Peyer's patch (tissue), 4 donors: ENCODE results near the gene BEST1. TPM values are rescaled to one million over a fixed set of nuclear protein-coding genes. Genes with fewer than 3 reads are reported as not detected.
A peak's percentile ranks its signal among the peaks of the same experiment; 100 is the strongest.

Source experiments
- DNase-seq, 3 donors: peaks; one replicate each; pipeline ENCODE4 v3.0.0-alpha.2; 2017 to 2019
- H3K27ac ChIP-seq, 4 donors: fragments of 200-600 bp; sonication (generic); one replicate each; pipeline ENCODE4 v1.5.1; 2016 to 2019
- H3K27me3 ChIP-seq, 2 donors: fragments of 200-600 bp; sonication (generic); one replicate each; pipeline ENCODE4 v1.5.1; 2019
- H3K36me3 ChIP-seq, 3 donors: fragments of 200-600 bp; sonication (generic); one replicate each; pipeline ENCODE4 v1.5.1; 2016 to 2019
- H3K4me1 ChIP-seq, 4 donors: fragments of 200-600 bp; sonication (generic); one replicate each; pipeline ENCODE4 v1.5.1; 2016 to 2019
- H3K4me3 ChIP-seq, 4 donors: fragments of 200-600 bp; sonication (generic); 1 replicate in 3 of 4; 2 replicates in 1 of 4; pipeline ENCODE4 v1.5.1; 2016 to 2019; ENCODE audit warnings: mild to moderate bottlenecking in 1 of 4
- H3K9me3 ChIP-seq, 4 donors: fragments of 200-600 bp; sonication (generic); one replicate each; pipeline ENCODE4 v1.5.1; 2016 to 2019; ENCODE audit warnings: mild to moderate bottlenecking in 1 of 4
- CTCF ChIP-seq, 6 experiments: fragments of 450-650 bp in 4 of 6; fragments of 200-600 bp in 2 of 6; sonication (generic) in 1 of 6; IDR thresholded peaks; one replicate each; pipeline ENCODE4 v1.5.1; 2017 to 2019; ENCODE audit warnings: antibody characterized with exemption in 6 of 6, mild to moderate bottlenecking in 3 of 6, moderate library complexity in 1 of 6
- POLR2A ChIP-seq, 2 donors: fragments of 450-650 bp; IDR thresholded peaks; one replicate each; pipeline ENCODE4 v1.5.1; 2017; ENCODE audit warnings: antibody characterized with exemption in 2 of 2, mild to moderate bottlenecking in 2 of 2, moderate library complexity in 2 of 2
- total RNA-seq, 4 donors: library from RNA; depleted of rRNA; stranded (reverse); fragments of >200 nt; gene quantifications; one replicate each; pipeline ENCODE4 v1.1.0, GENCODE V29; 2016

The BEST1 gene
- total RNA-seq, 4 donors from 2014 or later = 0.47 to 4.1 (median 2.3) TPM

GRCh38 chr11:61978703-61979661, 28.8 kb downstream of the BEST1 start:
- peak in 2 of 3 donors; percentile 40 to 45 for DNase-seq
- no peak overlapping the region for H3K4me3 ChIP-seq
- H3K27me3 ChIP-seq = no peaks in the 10 kb centered on the region
- H3K9me3 ChIP-seq = no peaks in the 10 kb centered on the region
- peak overlapping the region in 1 of 4 donors; percentile 64 for H3K27ac ChIP-seq
- peaks cover 0 to 34% (median 0%) of the 10 kb centered on the region in 4 donors for H3K4me1 ChIP-seq
- H3K36me3 ChIP-seq = no peaks in the 10 kb centered on the region
- TF ChIP-seq CTCF (IDR thresholded peaks at IDR 0.05) = no peak
- no peak for TF ChIP-seq POLR2A (IDR thresholded peaks at IDR 0.05)

GRCh38 chr11:61980783-61981541, 30.8 kb downstream of the BEST1 start:
- H3K4me3 ChIP-seq = no peak overlapping the region
- H3K27me3 ChIP-seq = no peaks in the 10 kb centered on the region
- TF ChIP-seq CTCF (IDR thresholded peaks at IDR 0.05) (no peak), POLR2A (IDR thresholded peaks at IDR 0.05) (no peak)
- no peaks in the 10 kb centered on the region for H3K9me3 ChIP-seq
- H3K4me1 ChIP-seq = peaks cover 0 to 16% (median 0%) of the 10 kb centered on the region in 4 donors
- H3K27ac ChIP-seq = peak overlapping the region in 1 of 4 donors; percentile 59
- no peaks in the 10 kb centered on the region for H3K36me3 ChIP-seq
- peak in 2 of 3 donors; percentile 51 to 63 for DNase-seq

GRCh38 chr11:61983419-61983818, 33.3 kb downstream of the BEST1 start:
- Histone ChIP-seq H3K27ac (no peak overlapping the region), H3K4me3 (no peak overlapping the region), H3K9me3 (no peaks in the 10 kb centered on the region), H3K4me1 (peaks cover 0 to 7% (median 0%) of the 10 kb centered on the region in 4 donors), H3K36me3 (no peaks in the 10 kb centered on the region), H3K27me3 (no peaks in the 10 kb centered on the region)
- TF ChIP-seq POLR2A (IDR thresholded peaks at IDR 0.05) (no peak), CTCF (IDR thresholded peaks at IDR 0.05) (no peak)
- no peak for DNase-seq

GRCh38 chr11:61985869-61986268, 35.7 kb downstream of the BEST1 start:
- no peak for TF ChIP-seq CTCF (IDR thresholded peaks at IDR 0.05)
- no peak for TF ChIP-seq POLR2A (IDR thresholded peaks at IDR 0.05)
- no peak overlapping the region for H3K27ac ChIP-seq

GRCh38 chr11:61994981-61995380, 44.8 kb downstream of the BEST1 start:
- Histone ChIP-seq H3K4me1 (no peaks in the 10 kb centered on the region), H3K4me3 (no peak overlapping the region), H3K27ac (no peak overlapping the region), H3K36me3 (no peaks in the 10 kb centered on the region), H3K9me3 (peaks cover 0 to 8% (median 3%) of the 10 kb centered on the region in 4 donors), H3K27me3 (no peaks in the 10 kb centered on the region)
- no peak for TF ChIP-seq CTCF (IDR thresholded peaks at IDR 0.05)
- no peak for TF ChIP-seq POLR2A (IDR thresholded peaks at IDR 0.05)
- DNase-seq = no peak

More at GRCh38 chr11:61985869-61986268, 35.7 kb downstream of the BEST1 start:
- DNase-seq = no peak
- no peaks in the 10 kb centered on the region for H3K4me1 ChIP-seq
- H3K36me3 ChIP-seq = no peaks in the 10 kb centered on the region
- H3K27me3 ChIP-seq = no peaks in the 10 kb centered on the region
- no peak overlapping the region for H3K4me3 ChIP-seq
- H3K9me3 ChIP-seq = no peaks in the 10 kb centered on the region
